ENCODE data around the gene PRSS16.

DNA sequence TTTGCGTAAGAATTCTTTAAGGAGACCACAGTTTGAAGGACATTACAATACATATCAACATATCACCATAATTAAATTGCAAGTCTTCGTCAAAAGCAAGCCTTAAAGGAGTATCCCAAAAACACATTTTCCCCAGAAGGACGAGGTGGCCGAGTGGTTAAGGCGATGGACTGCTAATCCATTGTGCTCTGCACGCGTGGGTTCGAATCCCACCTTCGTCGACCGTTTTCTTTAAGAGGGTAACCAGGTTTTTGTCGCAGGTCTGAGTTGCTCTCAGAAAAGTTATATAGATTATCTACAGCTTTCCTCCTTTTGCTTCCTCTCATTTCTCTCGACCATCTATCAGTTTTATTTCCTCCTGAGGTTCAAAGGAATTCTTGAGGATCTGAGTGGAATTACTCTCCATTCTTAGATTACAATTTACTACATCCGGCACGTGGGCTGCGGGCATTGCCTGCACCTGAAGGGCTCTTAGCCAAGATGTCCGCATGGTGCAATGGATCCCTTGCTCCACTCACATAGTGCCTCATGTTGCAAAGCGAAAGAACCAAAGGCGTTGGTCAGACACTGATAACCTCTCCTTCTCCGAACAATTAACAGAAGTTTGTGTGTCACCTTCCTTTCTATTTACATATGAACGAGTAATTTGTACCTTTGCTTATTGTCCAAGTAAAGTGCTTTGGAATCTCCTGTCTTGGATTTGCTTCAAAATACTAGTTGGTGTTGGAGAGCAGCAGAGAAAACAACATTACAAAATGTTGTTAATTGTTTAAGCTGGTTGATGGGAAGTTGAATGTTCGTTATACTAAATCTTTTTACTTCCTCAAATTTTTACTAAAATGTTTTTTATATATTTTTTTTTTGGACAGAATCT, 50.6 kb downstream of the PRSS16 start:
- TF ChIP-seq, protein P1, sequence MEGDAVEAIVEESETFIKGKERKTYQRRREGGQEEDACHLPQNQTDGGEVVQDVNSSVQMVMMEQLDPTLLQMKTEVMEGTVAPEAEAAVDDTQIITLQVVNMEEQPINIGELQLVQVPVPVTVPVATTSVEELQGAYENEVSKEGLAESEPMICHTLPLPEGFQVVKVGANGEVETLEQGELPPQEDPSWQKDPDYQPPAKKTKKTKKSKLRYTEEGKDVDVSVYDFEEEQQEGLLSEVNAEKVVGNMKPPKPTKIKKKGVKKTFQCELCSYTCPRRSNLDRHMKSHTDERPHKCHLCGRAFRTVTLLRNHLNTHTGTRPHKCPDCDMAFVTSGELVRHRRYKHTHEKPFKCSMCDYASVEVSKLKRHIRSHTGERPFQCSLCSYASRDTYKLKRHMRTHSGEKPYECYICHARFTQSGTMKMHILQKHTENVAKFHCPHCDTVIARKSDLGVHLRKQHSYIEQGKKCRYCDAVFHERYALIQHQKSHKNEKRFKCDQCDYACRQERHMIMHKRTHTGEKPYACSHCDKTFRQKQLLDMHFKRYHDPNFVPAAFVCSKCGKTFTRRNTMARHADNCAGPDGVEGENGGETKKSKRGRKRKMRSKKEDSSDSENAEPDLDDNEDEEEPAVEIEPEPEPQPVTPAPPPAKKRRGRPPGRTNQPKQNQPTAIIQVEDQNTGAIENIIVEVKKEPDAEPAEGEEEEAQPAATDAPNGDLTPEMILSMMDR (conservative IDR thresholded peaks at IDR 0.05), result no peak
- no peak for TF ChIP-seq EZH2 (IDR thresholded peaks at IDR 0.05; ENCODE audit: low read depth)
